GM19463 (cell line): ENCODE data around the gene KPNA1.
"Not testable (repeated sequence)": the region's sequence is repeated elsewhere in the genome, so short reads cannot be mapped to it uniquely, and the experiment has no call there.

Experiments
- ATAC-seq: cut with Tn5 transposase; IDR thresholded peaks from one replicate; pipeline ENCODE4 v1.9.1; 2021; ENCODE audit warnings: mild to moderate bottlenecking, moderate library complexity; ENCODE audit not compliant: unreplicated experiment

Gene KPNA1

DNA sequence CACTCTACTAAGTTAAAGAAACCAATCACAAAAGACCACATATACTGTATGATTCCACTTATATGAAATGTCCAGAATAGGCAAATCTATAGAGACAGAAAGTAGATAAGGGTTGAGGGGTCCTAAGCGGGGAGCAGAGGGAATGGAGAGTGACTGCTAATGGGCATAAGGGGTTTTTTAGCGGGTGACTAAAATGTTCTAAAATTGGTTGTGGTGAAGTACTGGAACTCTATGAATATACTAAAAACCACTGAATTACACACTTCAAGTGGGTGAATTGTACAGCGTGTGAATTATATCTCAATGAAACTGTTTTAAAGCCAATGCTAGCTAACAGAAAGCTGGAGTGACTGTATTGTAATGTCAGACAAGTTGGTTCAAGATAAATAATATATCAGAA, 33.3 kb downstream of the KPNA1 start:
- no peak for ATAC-seq

GRCh38 chr3:122476532-122476931, 38.2 kb downstream of the KPNA1 start:
- no peak for ATAC-seq

DNA sequence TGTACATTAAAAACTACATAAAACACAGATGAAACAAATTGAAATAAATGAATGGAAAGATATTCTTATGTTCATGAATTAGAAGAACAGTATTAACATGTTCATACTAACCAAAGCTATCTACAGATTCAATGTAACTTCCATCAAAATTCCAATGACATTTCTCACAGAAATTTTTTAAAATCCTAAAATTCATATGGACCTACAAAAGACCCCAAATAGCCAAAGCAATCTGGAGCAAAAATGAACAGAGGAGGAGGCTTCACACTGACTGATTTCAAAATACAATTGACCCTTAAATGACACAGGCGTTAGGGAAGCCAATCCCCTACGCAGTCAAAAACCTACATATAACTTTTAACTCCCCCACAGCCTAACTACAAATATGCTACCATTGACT, 39.4 kb downstream of the KPNA1 start:
- no peak for ATAC-seq

DNA sequence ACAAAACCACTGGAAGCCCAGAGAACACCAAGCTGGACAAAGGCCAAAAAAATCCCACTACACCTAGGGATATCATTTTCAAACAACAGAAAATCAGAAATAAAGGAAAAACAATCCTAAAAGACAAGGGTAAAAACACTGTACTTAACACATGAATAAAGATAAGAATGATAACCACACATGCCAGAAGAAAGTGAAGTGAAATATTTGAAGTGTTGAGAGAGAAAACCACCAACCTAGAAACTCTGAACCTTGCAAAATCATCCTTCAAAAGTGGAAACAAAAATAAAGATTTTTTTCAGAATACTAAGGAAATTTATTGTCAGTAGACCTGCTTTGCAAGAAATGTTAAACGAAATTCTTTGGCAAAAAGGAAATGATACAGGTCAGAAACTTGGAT, 45.1 kb downstream of the KPNA1 start:
- no peak for ATAC-seq

GRCh38 chr3:122468896-122469533, 45.7 kb downstream of the KPNA1 start:
- peak; percentile 74 for ATAC-seq

- no peak for ATAC-seq
Observed at GRCh38 chr3:122466701-122467240, 48.0 kb downstream of the KPNA1 start.

- ATAC-seq = no peak
Observed at GRCh38 chr3:122464659-122465058, 50.1 kb downstream of the KPNA1 start.

DNA sequence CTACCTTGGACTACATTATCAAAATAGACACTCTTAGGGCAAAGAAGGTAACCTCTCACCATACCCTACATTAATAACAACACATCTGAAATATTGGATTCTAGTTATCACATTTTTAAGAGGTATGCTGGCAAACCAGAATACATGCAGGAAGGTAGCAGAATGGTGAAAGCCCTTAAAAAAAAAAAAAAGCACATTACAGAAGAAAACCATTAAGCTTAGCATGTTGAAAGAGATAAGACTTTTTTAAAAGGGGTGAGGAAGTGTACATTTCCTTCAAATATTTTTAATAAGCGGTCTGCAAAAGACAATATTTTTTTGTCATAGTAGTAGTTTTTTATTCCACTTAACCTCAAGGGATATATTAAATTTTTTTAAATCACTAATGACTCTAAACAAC, 52.3 kb downstream of the KPNA1 start:
- no peak for ATAC-seq

DNA sequence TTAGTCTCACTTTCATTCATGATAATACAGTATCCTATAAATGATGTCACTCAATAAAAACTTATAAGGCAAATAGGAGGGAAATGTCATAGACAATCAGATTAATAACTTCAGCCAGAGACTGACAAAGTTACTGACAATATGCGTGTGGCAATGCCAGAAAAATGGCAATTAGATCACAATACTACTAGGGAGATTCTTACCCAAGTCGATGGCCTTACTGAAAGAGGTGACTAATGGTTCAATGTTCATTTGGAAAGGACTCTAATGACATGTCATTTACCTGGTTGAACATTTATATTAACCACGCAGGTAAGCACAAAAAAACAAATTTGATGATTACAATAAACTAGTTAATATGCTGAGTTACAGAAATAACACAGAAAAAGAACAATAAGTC, 52.9 kb downstream of the KPNA1 start:
- no peak for ATAC-seq

GRCh38 chr3:122458992-122459391, 55.7 kb downstream of the KPNA1 start:
- ATAC-seq = no peak

DNA sequence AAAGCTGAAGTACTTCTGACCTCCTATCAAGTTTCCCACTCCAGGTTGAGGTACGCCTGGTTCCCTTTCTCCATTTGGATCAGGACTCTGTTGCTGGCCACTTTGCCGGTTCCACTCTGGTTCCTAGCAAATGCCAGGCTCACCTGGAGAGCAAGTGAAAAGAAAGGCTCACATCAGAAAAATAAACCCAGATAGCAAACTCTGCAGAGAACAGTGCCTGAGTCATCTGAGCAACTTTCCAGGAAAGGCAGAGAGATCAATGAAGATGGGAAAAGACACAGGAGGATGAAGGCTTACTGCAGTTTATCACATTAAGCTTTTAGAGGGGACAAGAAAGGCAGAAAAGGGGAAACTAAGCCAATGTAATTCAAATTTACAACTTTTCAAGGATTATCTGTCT, 57.0 kb downstream of the KPNA1 start:
- ATAC-seq = no peak

DNA sequence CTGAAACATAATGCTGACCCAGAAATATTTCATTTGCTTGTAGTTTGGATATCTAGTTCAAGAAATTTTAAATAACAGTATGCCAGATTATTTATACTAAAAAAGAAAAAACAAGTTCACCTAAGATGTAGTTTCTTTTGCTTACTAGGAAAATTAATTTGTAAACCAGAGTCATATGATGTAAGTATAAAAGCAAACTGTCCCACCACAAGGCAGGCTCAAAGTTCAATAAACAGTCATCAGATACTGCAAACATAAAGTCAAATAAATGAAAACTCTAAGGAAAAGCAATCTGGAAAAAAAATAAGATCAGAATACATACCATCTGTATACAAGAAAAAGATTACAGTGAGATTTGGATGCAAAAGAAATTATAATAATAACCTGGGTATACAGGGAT, 58.7 kb downstream of the KPNA1 start:
- ATAC-seq = no peak

- ATAC-seq = no peak
Observed at GRCh38 chr3:122451371-122451770, 63.4 kb downstream of the KPNA1 start.

GRCh38 chr3:122448218-122448617, 66.5 kb downstream of the KPNA1 start:
- ATAC-seq = not testable (repeated sequence)

GRCh38 chr3:122444491-122444887, 70.2 kb downstream of the KPNA1 start:
- not testable (repeated sequence) for ATAC-seq

DNA sequence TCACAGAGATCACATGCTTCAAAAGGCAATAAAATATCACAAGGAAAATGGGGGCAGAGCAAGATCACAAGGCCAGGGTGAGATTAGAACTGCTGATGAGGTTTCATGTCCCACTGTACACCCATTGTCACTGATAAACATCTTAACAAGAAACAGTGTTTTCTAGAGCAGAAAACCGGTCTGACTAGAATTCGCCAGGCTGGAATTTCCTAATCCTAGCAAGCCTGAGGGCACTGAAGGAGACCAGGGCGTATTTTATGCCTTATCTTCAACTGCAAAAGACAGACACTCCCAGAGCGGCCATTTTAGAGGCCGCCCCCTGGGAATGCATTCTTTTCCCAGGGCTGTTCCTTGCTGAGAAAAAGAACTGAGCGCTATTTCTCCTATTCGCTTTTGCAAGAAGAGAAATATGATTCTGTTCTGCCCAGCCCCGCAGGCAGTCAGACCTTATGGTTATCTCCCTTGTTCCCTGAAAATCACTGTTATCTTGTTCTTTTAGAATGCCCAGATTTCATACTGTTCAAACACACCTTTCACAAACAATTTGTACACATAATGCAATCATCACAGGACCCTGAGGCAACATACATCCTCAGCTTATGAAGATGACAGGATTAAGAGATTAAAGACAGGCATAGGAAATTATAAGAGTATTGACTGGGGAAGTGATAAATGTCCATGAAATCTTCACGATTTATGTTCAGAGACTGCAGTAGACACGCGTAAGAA, 70.8 kb downstream of the KPNA1 start:
- not testable (repeated sequence) for ATAC-seq

DNA sequence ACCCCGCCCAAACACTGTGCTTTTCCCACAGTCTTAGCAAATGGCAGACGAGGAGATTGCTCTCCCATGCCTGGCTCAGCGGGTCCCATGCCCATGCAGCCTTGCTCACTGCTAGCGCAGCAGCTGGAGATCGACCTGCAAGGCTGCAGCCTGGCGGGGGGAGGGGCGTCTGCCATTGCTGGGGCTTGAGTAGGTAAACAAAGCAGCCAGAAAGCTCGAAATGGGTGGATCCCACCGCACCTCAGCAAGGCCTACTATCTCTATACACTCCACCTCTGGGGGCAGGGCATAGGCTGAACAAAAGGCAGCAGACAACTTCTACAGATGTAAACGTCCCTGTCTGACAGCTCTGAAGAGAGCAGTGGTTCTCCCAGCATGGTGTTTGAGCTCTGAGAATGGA, 71.6 kb downstream of the KPNA1 start:
- ATAC-seq = no peak

DNA sequence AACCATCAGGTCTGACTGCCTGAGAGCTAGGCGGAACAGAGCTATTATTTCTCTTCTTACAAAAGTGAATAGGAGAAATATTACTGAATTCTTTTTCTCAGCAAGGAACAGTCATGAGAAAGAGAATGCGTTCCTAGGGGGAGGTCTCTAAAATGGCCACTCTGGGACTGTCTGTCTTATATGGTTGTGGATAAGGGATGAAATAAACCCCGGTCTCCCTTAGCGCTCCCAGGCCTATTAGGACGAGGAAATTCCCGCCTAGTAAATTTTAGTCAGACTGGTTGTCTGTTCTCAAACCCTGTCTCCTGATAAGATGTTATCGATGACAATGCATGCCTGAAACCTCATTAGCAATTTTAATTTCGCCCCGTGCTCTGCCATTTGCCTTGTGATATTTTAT, 78.8 kb downstream of the KPNA1 start:
- ATAC-seq = no peak

DNA sequence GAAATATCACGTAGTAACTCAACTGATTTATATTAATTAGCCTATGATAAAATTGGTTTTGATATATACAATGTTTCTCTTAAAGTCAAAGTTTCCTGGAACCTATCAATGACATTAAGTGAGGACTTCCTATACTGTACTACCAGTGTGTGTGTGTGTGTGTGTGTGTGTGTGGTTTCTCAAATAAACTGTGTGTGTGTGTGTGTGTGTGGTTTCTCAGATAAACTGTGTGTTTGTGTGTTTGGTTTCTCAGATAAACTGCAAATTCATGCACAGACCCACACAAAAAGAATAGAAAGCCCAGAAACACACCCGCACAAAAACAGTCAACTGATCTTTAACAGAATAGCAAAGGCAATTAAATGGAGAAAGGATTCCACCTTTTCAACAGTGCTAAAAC, 84.4 kb downstream of the KPNA1 start:
- ATAC-seq = no peak

DNA sequence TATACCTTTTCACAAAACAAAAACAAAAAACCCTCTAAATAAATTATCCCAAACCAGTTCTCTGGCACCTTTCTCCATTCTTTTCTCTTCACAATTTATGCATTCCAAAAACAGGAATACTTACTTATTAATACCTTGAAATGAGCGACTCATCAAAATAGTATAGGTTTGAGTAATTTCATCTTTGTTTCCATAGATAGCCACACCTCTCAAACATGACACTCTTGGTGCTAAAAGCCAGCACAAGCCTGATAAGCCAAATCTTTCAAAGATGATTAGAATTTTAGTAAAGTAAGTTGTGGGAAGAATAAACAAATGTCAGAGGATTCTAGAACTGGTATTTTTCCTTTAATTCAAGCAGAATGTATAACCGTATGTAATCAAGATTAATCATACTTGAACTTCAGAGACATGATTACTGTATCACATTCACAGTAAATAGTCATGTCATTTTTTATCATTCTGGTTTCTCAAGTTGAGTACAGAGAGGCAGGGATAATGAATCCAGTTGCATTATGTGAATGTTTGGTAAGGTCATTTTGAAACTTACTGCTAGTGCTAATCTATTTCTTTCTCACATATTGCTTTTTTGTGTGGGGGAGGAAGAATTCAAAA, 86.8 kb downstream of the KPNA1 start:
- no peak for ATAC-seq

- no peak for ATAC-seq
Observed at GRCh38 chr3:122421836-122422235, 92.9 kb downstream of the KPNA1 start.

DNA sequence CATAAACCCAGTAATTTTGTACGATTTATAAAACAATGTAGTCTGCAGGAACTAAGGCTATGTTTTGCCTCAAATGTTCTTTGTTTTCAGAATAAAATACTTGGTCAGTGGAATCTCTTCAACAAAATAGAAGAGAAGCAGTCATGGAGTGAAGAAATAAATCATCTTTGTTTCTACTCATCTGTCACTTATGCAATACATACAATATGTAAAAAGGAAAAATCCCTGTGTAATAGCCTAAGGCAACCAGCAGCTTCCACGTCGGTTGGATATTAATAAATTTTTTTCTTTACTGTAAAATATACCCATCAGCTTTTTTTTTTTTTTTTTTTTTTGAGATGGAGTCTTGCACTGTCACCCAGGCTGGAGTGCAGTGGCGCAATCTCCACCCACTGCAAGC, 93.6 kb downstream of the KPNA1 start:
- no peak for ATAC-seq
